GM12891 (cell line): ENCODE data around the gene TAF1D.

Source experiments
- POLR2A ChIP-seq: IDR thresholded peaks from 2 replicates; pipeline ENCODE4 v1.6.1; 2011; ENCODE audit warnings: low read depth, low read length, control low read depth
- POLR2AphosphoS5 ChIP-seq: IDR thresholded peaks from 2 replicates; pipeline ENCODE4 v1.6.1; 2011; ENCODE audit warnings: low read depth, low read length, control low read depth
- TAF1 ChIP-seq: IDR thresholded peaks from 2 replicates; pipeline ENCODE4 v1.6.1; 2011; ENCODE audit warnings: low read depth, low read length, control low read depth

GRCh38 chr11:93735627-93736026, 5.7 kb downstream of the TAF1D start:
- TF ChIP-seq POLR2AphosphoS5 (no peak), POLR2A (no peak), TAF1 (no peak)
